Sigmoid colon (tissue), 7 donors: ENCODE data around the gene CTTN. TPM values are rescaled to one million over a fixed set of nuclear protein-coding genes. Genes with fewer than 3 reads are reported as not detected.
A peak's percentile ranks its signal among the peaks of the same experiment; 100 is the strongest.

Source experiments
- DNase-seq: peaks from one replicate; pipeline ENCODE4 v3.0.0-alpha.2; 2019
- H3K27ac ChIP-seq, 4 donors: fragments of 200-600 bp; sonication (generic); one replicate each; pipeline ENCODE4 v1.5.1; 2016 to 2019; ENCODE audit warnings: mild to moderate bottlenecking in 1 of 4
- H3K27me3 ChIP-seq, 3 donors: fragments of 200-600 bp; sonication (generic); one replicate each; pipeline ENCODE4 v1.5.1; 2019; ENCODE audit warnings: mild to moderate bottlenecking in 1 of 3
- H3K36me3 ChIP-seq, 4 donors: fragments of 200-600 bp; sonication (generic); one replicate each; pipeline ENCODE4 v1.5.1; 2016 to 2019
- H3K4me1 ChIP-seq, 4 donors: fragments of 200-600 bp; sonication (generic); one replicate each; pipeline ENCODE4 v1.5.1; 2017 to 2019
- H3K4me3 ChIP-seq, 4 donors: fragments of 200-600 bp; sonication (generic); one replicate each; pipeline ENCODE4 v1.5.1; 2017 to 2019; ENCODE audit warnings: mild to moderate bottlenecking in 2 of 4, moderate library complexity in 1 of 4
- H3K9me3 ChIP-seq, 4 donors: fragments of 200-600 bp in 3 of 4; sonication (generic) in 3 of 4; one replicate each; pipeline versions ENCODE4 v1.5.1 to v1.6.1; 2013 to 2019
- EP300 ChIP-seq, 4 donors: sonication (generic); formaldehyde crosslinking; IDR thresholded peaks; one replicate each; pipeline ENCODE4 v1.6.1; 2017; ENCODE audit warnings: antibody characterized with exemption in 4 of 4
- POLR2A ChIP-seq, 2 donors: fragments of 450-650 bp; IDR thresholded peaks; one replicate each; pipeline ENCODE4 v1.6.1; 2016; ENCODE audit warnings: antibody characterized with exemption in 2 of 2, mild to moderate bottlenecking in 2 of 2, moderate library complexity in 2 of 2
- POLR2AphosphoS5 ChIP-seq, 4 donors: sonication (generic); formaldehyde crosslinking; IDR thresholded peaks; one replicate each; pipeline ENCODE4 v1.6.1; 2017; ENCODE audit warnings: antibody characterized with exemption in 4 of 4
- WGBS, 2 donors: extraction: QIAGEN DNeasy Blood & Tissue Kit; methylation state at CpG; one replicate each; pipeline ENCODE4 v1.1.7; 2013; 5-methylcytosine and 5-hydroxymethylcytosine counted together
- intact Hi-C: fragments of 100-400 bp; cut with DNase I; formaldehyde crosslinking; loops from one replicate; pipeline ENCODE4 v1.15.1; 2023
- polyA plus RNA-seq, 3 donors: library from polyadenylated mRNA; stranded (reverse); fragments of 200-250 nt; gene quantifications; one replicate each; pipeline ENCODE4 v1.2.3, GENCODE V29; 2013
- total RNA-seq, 4 donors: library from RNA; depleted of rRNA; stranded (reverse); fragments of >200 nt; gene quantifications; one replicate each; pipeline ENCODE4 v1.1.0, GENCODE V29; 2016
- TF ChIP-seq, protein P1 (sequence below), 4 experiments: fragments of 450-650 bp in 3 of 4; fragments of 200-600 bp in 1 of 4; IDR thresholded peaks; one replicate each; pipeline ENCODE4 v1.5.1; 2016 to 2019; ENCODE audit warnings: antibody characterized with exemption in 4 of 4, mild to moderate bottlenecking in 3 of 4, moderate library complexity in 2 of 4
- donor health status: healthy with polysubstance abuse.
- donor health status: Bipolar disorder and iron deficiency.
- donor health status: healthy.

Gene CTTN
- total and polyA plus RNA-seq, 7 donors = 87.1 to 312 (median 136) TPM

DNA sequence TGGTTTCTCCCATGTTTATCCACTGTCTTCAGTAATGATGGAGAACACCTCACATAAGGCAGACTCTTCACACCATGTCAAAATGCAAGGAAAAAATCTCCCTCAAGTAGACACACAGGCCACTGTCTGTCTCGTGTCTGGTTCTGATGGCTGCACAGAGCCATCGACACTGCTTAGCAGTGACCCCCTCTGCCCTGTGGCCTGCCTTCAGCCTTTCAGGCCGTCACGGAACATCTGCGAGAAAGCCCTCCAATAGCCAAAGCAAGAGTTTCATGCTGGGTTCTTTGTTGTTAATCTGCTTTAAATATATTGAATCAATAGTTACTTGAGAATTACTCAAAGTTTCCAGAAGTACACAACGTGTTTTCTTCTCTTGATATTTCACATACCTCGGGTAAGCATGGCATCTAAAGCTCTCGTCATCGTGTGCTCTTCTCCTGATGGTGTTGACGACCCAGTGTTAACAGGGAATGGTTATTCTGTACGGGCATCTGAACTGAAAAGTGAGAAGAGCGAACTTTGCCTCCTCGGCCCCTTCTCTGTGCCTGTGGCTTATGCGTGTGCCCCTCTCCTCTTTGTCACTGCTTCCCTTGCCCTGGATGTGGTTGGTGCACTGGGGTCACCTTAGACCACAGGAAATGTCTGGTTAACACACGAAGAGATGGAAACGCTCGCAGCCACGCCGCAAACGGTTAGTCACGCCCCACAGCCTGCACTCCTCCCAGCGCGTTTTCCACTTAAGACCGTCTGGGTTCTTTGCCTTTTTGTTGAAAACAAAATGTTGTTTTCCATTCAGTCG, 33.4 kb upstream of the CTTN start:
- Histone ChIP-seq H3K9me3 (no peaks in the 10 kb centered on the region), H3K4me3 (no peak overlapping the region), H3K4me1 (peaks cover 0 to 20% (median 9%) of the 10 kb centered on the region in 4 donors), H3K27me3 (no peaks in the 10 kb centered on the region), H3K27ac (peak overlapping the region in 1 of 4 donors; percentile 46), H3K36me3 (peaks cover 7 to 51% (median 15%) of the 10 kb centered on the region in 4 donors)
- no peak for DNase-seq
- TF ChIP-seq, protein P1, sequence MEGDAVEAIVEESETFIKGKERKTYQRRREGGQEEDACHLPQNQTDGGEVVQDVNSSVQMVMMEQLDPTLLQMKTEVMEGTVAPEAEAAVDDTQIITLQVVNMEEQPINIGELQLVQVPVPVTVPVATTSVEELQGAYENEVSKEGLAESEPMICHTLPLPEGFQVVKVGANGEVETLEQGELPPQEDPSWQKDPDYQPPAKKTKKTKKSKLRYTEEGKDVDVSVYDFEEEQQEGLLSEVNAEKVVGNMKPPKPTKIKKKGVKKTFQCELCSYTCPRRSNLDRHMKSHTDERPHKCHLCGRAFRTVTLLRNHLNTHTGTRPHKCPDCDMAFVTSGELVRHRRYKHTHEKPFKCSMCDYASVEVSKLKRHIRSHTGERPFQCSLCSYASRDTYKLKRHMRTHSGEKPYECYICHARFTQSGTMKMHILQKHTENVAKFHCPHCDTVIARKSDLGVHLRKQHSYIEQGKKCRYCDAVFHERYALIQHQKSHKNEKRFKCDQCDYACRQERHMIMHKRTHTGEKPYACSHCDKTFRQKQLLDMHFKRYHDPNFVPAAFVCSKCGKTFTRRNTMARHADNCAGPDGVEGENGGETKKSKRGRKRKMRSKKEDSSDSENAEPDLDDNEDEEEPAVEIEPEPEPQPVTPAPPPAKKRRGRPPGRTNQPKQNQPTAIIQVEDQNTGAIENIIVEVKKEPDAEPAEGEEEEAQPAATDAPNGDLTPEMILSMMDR (IDR thresholded peaks at IDR 0.05) = no peak
- intact Hi-C loops = no loop called here
- WGBS, 2 donors = 62 to 87% methylated on average over 25 of the region's 25 CpGs

DNA sequence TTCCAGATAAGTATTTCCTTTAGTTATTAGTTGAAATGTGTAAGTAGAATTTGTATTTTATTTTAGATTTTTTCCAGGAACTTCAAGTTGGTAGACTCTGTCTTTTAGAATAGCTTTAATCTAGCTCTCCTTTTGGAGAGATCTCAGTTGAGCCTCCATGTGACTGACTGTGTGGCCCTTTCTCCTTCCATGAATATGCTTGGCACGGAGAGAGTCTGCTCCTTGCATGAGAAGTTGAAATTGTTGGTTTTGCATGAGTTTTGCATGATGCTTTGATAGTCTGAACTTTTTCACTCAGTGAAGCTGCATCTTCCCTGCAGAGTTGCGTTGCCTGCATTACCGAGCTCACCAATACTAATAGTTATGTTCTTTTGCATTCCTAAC, 32.8 kb upstream of the CTTN start:
- DNase-seq = no peak
- whole genome bisulfite sequencing, 2 donors = 74 to 94% methylated on average over 3 of the region's 3 CpGs
- no peak overlapping the region for H3K27ac ChIP-seq
- H3K9me3 ChIP-seq = no peaks in the 10 kb centered on the region
- peaks cover 0 to 20% (median 9%) of the 10 kb centered on the region in 4 donors for H3K4me1 ChIP-seq
- peaks cover 7 to 49% (median 15%) of the 10 kb centered on the region in 4 donors for H3K36me3 ChIP-seq
- intact Hi-C loops = no loop called here
- TF ChIP-seq POLR2AphosphoS5 (IDR thresholded peaks at IDR 0.05) (no peak), POLR2A (IDR thresholded peaks at IDR 0.05) (no peak), EP300 (IDR thresholded peaks at IDR 0.05) (no peak)
- TF ChIP-seq, protein P1 (IDR thresholded peaks at IDR 0.05) = no peak
- no peaks in the 10 kb centered on the region for H3K27me3 ChIP-seq
- H3K4me3 ChIP-seq = no peak overlapping the region

DNA sequence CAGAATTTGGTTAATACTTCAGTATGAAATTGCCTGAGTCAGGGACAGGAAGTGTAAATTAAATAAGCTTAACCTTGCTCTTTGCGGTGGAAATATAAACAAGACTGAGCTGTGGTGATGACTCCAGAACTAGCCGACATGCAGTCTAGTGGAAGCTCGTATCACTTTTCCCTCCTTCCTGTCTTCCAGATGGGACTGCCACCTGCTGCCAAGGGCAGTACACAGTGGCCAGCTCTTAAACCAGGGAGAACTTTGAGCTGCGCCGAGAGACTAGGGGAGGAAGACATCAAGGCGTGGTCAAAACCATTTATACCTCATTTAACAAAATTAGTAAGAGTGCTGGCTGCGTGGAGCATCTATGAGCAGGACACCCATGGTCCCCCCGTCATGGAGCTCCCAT, 31.3 kb upstream of the CTTN start:
- H3K9me3 ChIP-seq = no peaks in the 10 kb centered on the region
- intact Hi-C loops = no loop called here
- WGBS, 2 donors = 77 to 89% methylated on average over 8 of the region's 8 CpGs
- no peaks in the 10 kb centered on the region for H3K27me3 ChIP-seq
- peaks cover 6 to 46% (median 13%) of the 10 kb centered on the region in 4 donors for H3K36me3 ChIP-seq
- H3K27ac ChIP-seq = no peak overlapping the region
- H3K4me1 ChIP-seq = peaks cover 0 to 20% (median 9%) of the 10 kb centered on the region in 4 donors
- DNase-seq = no peak
- TF ChIP-seq, protein P1 (IDR thresholded peaks at IDR 0.05) = no peak
- TF ChIP-seq POLR2A (IDR thresholded peaks at IDR 0.05) (no peak), EP300 (IDR thresholded peaks at IDR 0.05) (no peak)
- no peak overlapping the region for H3K4me3 ChIP-seq

DNA sequence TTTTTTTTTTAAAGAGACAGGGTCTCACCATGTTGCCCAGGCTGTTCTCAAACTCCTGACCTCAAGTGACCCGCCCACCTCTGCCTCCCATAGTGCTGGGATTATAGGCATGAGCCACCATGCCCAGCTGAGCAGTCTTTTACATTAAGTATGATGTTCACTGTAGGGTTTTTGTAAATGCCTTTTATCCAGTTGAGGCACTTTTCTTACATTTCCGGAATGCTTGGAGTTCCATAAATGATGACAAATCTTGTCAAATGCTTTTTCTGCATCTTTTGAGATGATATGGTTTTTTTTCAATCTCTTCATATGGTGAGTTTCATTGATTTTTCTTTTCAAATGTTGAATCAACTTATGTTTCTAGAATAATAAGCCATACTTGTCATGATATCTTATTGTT, 29.4 kb upstream of the CTTN start:
- H3K36me3 ChIP-seq = peaks cover 0 to 49% (median 16%) of the 10 kb centered on the region in 4 donors
- intact Hi-C loops = no loop called here
- H3K27ac ChIP-seq = no peak overlapping the region
- peaks cover 0 to 9% (median 4%) of the 10 kb centered on the region in 4 donors for H3K4me1 ChIP-seq
- no peak for DNase-seq
- WGBS, 2 donors = 98 to 99% methylated on average over 2 of the region's 2 CpGs
- no peak overlapping the region for H3K4me3 ChIP-seq
- no peaks in the 10 kb centered on the region for H3K27me3 ChIP-seq
- H3K9me3 ChIP-seq = no peaks in the 10 kb centered on the region
- TF ChIP-seq, protein P1 (IDR thresholded peaks at IDR 0.05) = no peak
- TF ChIP-seq POLR2A (IDR thresholded peaks at IDR 0.05) (no peak), EP300 (IDR thresholded peaks at IDR 0.05) (no peak), POLR2AphosphoS5 (IDR thresholded peaks at IDR 0.05) (no peak)
